WTC11 (cell line): Measurements from ENCODE around the gene PPM1E. TPM values are rescaled to one million over a fixed set of nuclear protein-coding genes. Genes with fewer than 3 reads are reported as not detected.

Source experiments
- ATAC-seq: fragments of 200-7000 bp; cut with Tn5 transposase; 2 replicates; pipeline ENCODE4 v1.10.0; 2021; ENCODE audit warnings: mild to moderate bottlenecking, moderate library complexity
- CTCF ChIA-PET: fragments of 300-600 bp; sonication (Branson Sonifier 250); formaldehyde crosslinking; loops from one replicate; lab custom pipeline; 2021; ENCODE audit warnings: antibody characterized with exemption; lab: Charles Lee
- POLR2A ChIA-PET: fragments of 350-600 bp; sonication (Branson Sonifier 250); formaldehyde crosslinking; loops from one replicate; lab custom pipeline; 2021; ENCODE audit warnings: antibody characterized with exemption; lab: Charles Lee
- DNase-seq: peaks from one replicate; pipeline ENCODE4 v3.0.0; 2021; ENCODE audit warnings: low spot score
- H3K27ac Mint-ChIP-seq: 2 replicates; pipeline ENCODE4 v1.8.0; 2021; ENCODE audit warnings: mixed read lengths
- H3K27me3 Mint-ChIP-seq: 2 replicates; pipeline ENCODE4 v1.8.0; 2021; ENCODE audit warnings: low read depth, mild to moderate bottlenecking, moderate library complexity, mixed read lengths
- H3K36me3 Mint-ChIP-seq: 2 replicates; pipeline ENCODE4 v1.8.0; 2021; ENCODE audit warnings: mixed read lengths
- H3K4me1 Mint-ChIP-seq: 2 replicates; pipeline ENCODE4 v1.8.0; 2022; ENCODE audit warnings: mixed read lengths
- H3K4me3 Mint-ChIP-seq: 2 replicates; pipeline ENCODE4 v1.8.0; 2021; ENCODE audit warnings: mild to moderate bottlenecking, moderate library complexity, mixed read lengths
- H3K9me3 Mint-ChIP-seq: 2 replicates; pipeline ENCODE4 v1.8.0; 2021; ENCODE audit warnings: mixed read lengths
- AFF4 ChIP-seq: sonication (generic); formaldehyde crosslinking; IDR thresholded peaks from 2 replicates; pipeline ENCODE4 v1.8.1; 2023; ENCODE audit warnings: mild to moderate bottlenecking, missing genetic modification reagents, borderline replicate concordance
- AR ChIP-seq: fragments of 250-450 bp; sonication (Bioruptor Pico); IDR thresholded peaks from 2 replicates; pipeline ENCODE4 v1.9.0; 2021; ENCODE audit warnings: mild to moderate bottlenecking
- ARID4B ChIP-seq: sonication (generic); formaldehyde crosslinking; IDR thresholded peaks from 2 replicates; pipeline ENCODE4 v1.8.0; 2023; ENCODE audit warnings: missing genetic modification reagents, mild to moderate bottlenecking, borderline replicate concordance
- ATF1 ChIP-seq: sonication (generic); formaldehyde crosslinking; IDR thresholded peaks from 2 replicates; pipeline ENCODE4 v1.8.1; 2023; ENCODE audit warnings: mild to moderate bottlenecking, moderate library complexity, missing genetic modification reagents
- GABPB1 ChIP-seq: sonication (generic); formaldehyde crosslinking; IDR thresholded peaks from 2 replicates; pipeline ENCODE4 v1.8.1; 2023; ENCODE audit warnings: mild to moderate bottlenecking, missing genetic modification reagents
- JUN ChIP-seq: sonication (generic); formaldehyde crosslinking; IDR thresholded peaks from 2 replicates; pipeline ENCODE4 v1.8.0; 2023; ENCODE audit warnings: mild to moderate bottlenecking, missing genetic modification reagents
- MXD4 ChIP-seq: fragments of 250-450 bp; sonication (Bioruptor Pico); IDR thresholded peaks from 2 replicates; pipeline ENCODE4 v1.8.0; 2021; ENCODE audit warnings: mild to moderate bottlenecking, moderate library complexity, borderline replicate concordance
- NFE2L1 ChIP-seq: sonication (generic); formaldehyde crosslinking; IDR thresholded peaks from 2 replicates; pipeline ENCODE4 v1.8.1; 2023; ENCODE audit warnings: missing genetic modification reagents
- NR2C2 ChIP-seq: sonication (generic); formaldehyde crosslinking; IDR thresholded peaks from 2 replicates; pipeline ENCODE4 v1.8.0; 2022; ENCODE audit warnings: mild to moderate bottlenecking, missing genetic modification reagents
- PRDM15 ChIP-seq: sonication (generic); formaldehyde crosslinking; IDR thresholded peaks from 2 replicates; pipeline ENCODE4 v1.8.0; 2022; ENCODE audit warnings: missing genetic modification reagents
- ZNF138 ChIP-seq: sonication (generic); formaldehyde crosslinking; conservative IDR thresholded peaks from 2 replicates; pipeline ENCODE4 v1.8.1; 2022; ENCODE audit warnings: mild to moderate bottlenecking, moderate library complexity, missing genetic modification reagents
- ZNF232 ChIP-seq: sonication (generic); formaldehyde crosslinking; IDR thresholded peaks from 2 replicates; pipeline ENCODE4 v1.8.0; 2022; ENCODE audit warnings: mild to moderate bottlenecking, missing genetic modification reagents
- ZNF671 ChIP-seq: fragments of 250-450 bp; sonication (Bioruptor Pico); IDR thresholded peaks from 2 replicates; pipeline ENCODE4 v1.8.0; 2021; ENCODE audit warnings: mild to moderate bottlenecking
- total RNA-seq: library from RNA; stranded (reverse); gene quantifications from 3 replicates; pipeline ENCODE4 v1.2.3, GENCODE V29; 2021
- TF ChIP-seq, protein P1 (sequence below): sonication (generic); formaldehyde crosslinking; conservative IDR thresholded peaks from 2 replicates; pipeline ENCODE4 v1.8.1; 2022; ENCODE audit warnings: mild to moderate bottlenecking, missing genetic modification reagents

Gene PPM1E
- total RNA-seq, 1 experiment from 2014 or later = 8.1 TPM

DNA sequence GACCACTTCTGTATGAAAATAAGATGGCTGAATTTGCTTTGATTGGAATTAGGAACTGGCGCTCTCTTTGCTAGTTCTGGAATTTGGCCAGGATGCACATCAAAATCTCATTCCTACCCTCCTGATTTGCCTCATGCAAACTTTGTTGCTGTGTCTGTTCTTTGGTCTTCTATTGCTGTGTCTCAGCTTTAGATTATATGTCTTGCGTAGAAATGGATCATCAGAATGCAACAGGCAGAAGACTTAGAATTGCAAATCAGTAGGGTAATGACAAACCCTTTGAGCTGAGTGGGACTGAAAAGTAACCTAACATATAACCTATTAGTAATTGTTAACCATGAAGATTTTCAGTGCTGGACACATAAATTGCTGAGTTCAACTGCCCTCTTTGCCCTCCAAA, 33.0 kb upstream of the PPM1E start (continued):
- TF ChIP-seq ZNF232 (CRISPR knock-in tag) (no peak), GABPB1 (CRISPR knock-in tag) (no peak)

DNA sequence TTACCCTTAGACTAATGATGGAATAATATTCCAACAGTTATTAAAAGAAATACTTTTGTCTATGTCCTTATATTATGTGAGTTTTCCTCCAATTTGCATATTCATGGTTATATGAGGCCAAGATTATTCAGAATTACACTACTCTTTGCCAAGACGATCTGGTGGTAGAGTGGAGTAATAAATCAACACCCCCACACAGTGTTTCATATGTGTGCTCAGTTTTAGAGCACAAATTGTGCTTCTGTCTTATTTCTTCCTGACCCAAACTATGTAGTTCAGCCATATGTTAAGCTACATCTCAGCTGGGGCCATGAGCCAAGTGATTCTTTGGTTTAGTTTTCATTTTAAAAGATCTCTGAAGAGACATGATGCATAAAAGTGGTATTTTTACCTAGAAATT, 26.9 kb upstream of the PPM1E start:
- ATAC-seq (no peak), DNase-seq (no peak)
- Mint-ChIP-seq H3K4me1 (no peaks in the 10 kb centered on the region), H3K36me3 (no peaks in the 10 kb centered on the region), H3K9me3 (no peaks in the 10 kb centered on the region), H3K27me3 (no peaks in the 10 kb centered on the region), H3K27ac (no peak overlapping the region), H3K4me3 (no peak overlapping the region)
- POLR2A ChIA-PET = no interaction called here
- TF ChIP-seq, protein P1, sequence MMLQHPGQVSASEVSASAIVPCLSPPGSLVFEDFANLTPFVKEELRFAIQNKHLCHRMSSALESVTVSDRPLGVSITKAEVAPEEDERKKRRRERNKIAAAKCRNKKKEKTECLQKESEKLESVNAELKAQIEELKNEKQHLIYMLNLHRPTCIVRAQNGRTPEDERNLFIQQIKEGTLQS (CRISPR knock-in tag) = no peak
- TF ChIP-seq MXD4 = no peak
- no peak for TF ChIP-seq AFF4 (CRISPR knock-in tag)
- CTCF ChIA-PET = no interaction called here

DNA sequence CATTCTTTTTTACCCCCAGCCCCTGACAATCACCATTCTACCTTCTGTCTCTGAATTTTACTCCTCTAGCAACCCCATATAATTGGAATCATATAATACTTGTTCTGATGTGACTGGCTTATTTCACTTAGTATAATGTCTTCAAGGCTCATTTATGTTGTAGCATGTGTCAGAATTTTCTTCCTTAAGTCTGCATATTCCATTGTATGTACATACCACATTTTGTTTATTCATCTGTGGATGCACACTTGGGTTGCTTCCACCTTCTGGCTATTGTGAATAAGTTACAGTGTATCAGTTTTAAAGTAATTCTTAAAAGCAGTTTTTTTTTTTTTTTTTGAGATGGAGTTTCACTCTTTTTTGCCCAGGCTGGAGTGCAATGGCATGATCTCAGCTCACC, 24.7 kb upstream of the PPM1E start:
- Mint-ChIP-seq H3K27me3 (no peaks in the 10 kb centered on the region), H3K4me1 (no peaks in the 10 kb centered on the region), H3K27ac (no peak overlapping the region), H3K9me3 (no peaks in the 10 kb centered on the region), H3K36me3 (no peaks in the 10 kb centered on the region), H3K4me3 (no peak overlapping the region)
- no peak for DNase-seq
- no peak for ATAC-seq
- ChIA-PET POLR2A (no interaction called here), CTCF (interaction anchor here (1.4 kb wide), 1 partner anchor 20 kb away, joined by 5 read pairs; no protein-coding TSS in a partner anchor)
- TF ChIP-seq PRDM15 (CRISPR knock-in tag) = no peak
- TF ChIP-seq JUN (CRISPR knock-in tag) = no peak
- no peak for TF ChIP-seq ZNF671 (CRISPR knock-in tag)
- TF ChIP-seq ATF1 (CRISPR knock-in tag) = no peak
- TF ChIP-seq AR (CRISPR knock-in tag) = no peak
- no peak for TF ChIP-seq ZNF138 (CRISPR knock-in tag)
- TF ChIP-seq NR2C2 (CRISPR knock-in tag) = no peak
- no peak for TF ChIP-seq NFE2L1
- no peak for TF ChIP-seq ARID4B
